Type B pancreatic cell (in vitro differentiated cells): ENCODE data around the gene FXN. TPM values are rescaled to one million over a fixed set of nuclear protein-coding genes. Genes with fewer than 3 reads are reported as not detected.

Source experiments
- DNase-seq: peaks from one replicate; pipeline ENCODE4 v3.0.0; 2021; ENCODE audit warnings: mixed read lengths; ENCODE audit not compliant: unreplicated experiment; ENCODE audit errors: extremely low spot score
- H3K27ac Mint-ChIP-seq: 2 replicates; pipeline ENCODE4 v1.8.0; 2021; ENCODE audit warnings: mild to moderate bottlenecking, mixed read lengths
- H3K27me3 Mint-ChIP-seq: 2 replicates; pipeline ENCODE4 v1.8.0; 2021; ENCODE audit warnings: mixed read lengths
- H3K36me3 Mint-ChIP-seq: 2 replicates; pipeline ENCODE4 v1.8.0; 2021; ENCODE audit warnings: mixed read lengths
- H3K4me1 Mint-ChIP-seq: one replicate; pipeline ENCODE4 v1.8.0; 2021; ENCODE audit warnings: mixed read lengths; ENCODE audit not compliant: unreplicated experiment
- H3K4me3 Mint-ChIP-seq: 2 replicates; pipeline ENCODE4 v1.8.0; 2021; ENCODE audit warnings: mild to moderate bottlenecking, mixed read lengths
- H3K9me3 Mint-ChIP-seq: 2 replicates; pipeline ENCODE4 v1.8.0; 2021; ENCODE audit warnings: mixed read lengths
- CTCF ChIP-seq: fragments of 200-600 bp; sonication (generic); conservative IDR thresholded peaks from 2 replicates; pipeline ENCODE4 v1.5.0; 2021; ENCODE audit warnings: antibody characterized with exemption, mild to moderate bottlenecking
- total RNA-seq: library from RNA; stranded (reverse); gene quantifications from 2 replicates; pipeline ENCODE4 v1.2.1, GENCODE V29; 2021; ENCODE audit warnings: low replicate concordance

FXN gene
- total RNA-seq, 1 donor from 2014 or later = 22.0 TPM

DNA sequence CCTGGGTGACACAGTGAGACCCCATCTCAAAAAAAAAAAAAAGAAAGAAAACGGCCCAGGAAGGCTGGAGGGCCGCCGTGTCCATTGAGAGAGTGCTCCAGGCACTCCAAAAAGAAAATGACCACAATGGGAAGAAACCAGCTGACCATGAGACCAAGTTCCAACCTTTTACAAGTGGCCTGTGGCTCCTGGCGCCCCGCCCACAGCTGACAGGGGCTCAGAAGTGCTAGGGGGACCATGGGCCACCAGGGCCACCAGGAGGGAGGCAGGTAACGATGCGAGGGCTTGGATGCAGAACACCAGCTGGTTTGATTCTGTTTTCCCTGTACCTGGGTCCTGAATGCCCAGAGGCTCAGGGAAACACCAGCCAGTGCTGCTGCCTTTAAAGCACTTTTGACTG, 34.6 kb downstream of the FXN start:
- Mint-ChIP-seq H3K27me3 (no peaks in the 10 kb centered on the region), H3K36me3 (peaks cover 12% of the 10 kb centered on the region), H3K27ac (no peak overlapping the region), H3K4me3 (no peak overlapping the region), H3K9me3 (no peaks in the 10 kb centered on the region), H3K4me1 (no peaks in the 10 kb centered on the region)
- no peak for DNase-seq
- TF ChIP-seq CTCF = no peak

DNA sequence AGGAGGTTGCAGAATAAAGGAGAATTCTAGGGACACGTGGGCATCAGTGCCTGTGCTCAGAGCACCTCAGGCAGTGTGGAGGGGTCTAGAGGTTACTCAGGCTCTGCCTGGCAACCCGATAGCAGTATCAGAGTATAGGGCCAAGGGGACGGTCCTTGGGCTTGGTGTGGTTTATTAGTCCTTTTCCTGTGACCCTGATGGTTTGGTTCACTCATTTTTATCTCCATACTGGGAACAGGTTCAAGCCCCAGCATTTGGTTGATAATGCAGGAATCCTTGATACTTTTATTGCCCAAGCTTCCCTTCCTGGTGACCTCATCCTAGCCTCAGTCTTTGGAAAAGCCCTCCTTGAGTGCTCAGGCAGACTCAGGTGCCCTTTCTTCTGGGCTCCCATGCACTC, 35.5 kb downstream of the FXN start:
- TF ChIP-seq CTCF = no peak
- Mint-ChIP-seq H3K27me3 (no peaks in the 10 kb centered on the region), H3K27ac (no peak overlapping the region), H3K4me3 (no peak overlapping the region), H3K4me1 (no peaks in the 10 kb centered on the region), H3K9me3 (no peaks in the 10 kb centered on the region), H3K36me3 (peaks cover 12% of the 10 kb centered on the region)
- no peak for DNase-seq

- TF ChIP-seq CTCF = no peak
- no peaks in the 10 kb centered on the region for H3K9me3 Mint-ChIP-seq
- H3K36me3 Mint-ChIP-seq = peaks cover 7% of the 10 kb centered on the region
- H3K4me3 Mint-ChIP-seq = no peak overlapping the region
- no peak for DNase-seq
- no peaks in the 10 kb centered on the region for H3K4me1 Mint-ChIP-seq
- H3K27me3 Mint-ChIP-seq = no peaks in the 10 kb centered on the region
- H3K27ac Mint-ChIP-seq = peak overlapping the region; percentile 19
Observed at GRCh38 chr9:69073103-69073502, 37.6 kb downstream of the FXN start.

GRCh38 chr9:69074801-69075200, 39.2 kb downstream of the FXN start:
- no peak for TF ChIP-seq CTCF
- H3K27me3 Mint-ChIP-seq = no peaks in the 10 kb centered on the region
- no peak for DNase-seq
- no peak overlapping the region for H3K27ac Mint-ChIP-seq
- no peaks in the 10 kb centered on the region for H3K9me3 Mint-ChIP-seq
- peaks cover 7% of the 10 kb centered on the region for H3K36me3 Mint-ChIP-seq
- no peaks in the 10 kb centered on the region for H3K4me1 Mint-ChIP-seq
- no peak overlapping the region for H3K4me3 Mint-ChIP-seq

- Mint-ChIP-seq H3K9me3 (peaks cover 7% of the 10 kb centered on the region), H3K4me3 (no peak overlapping the region), H3K4me1 (no peaks in the 10 kb centered on the region), H3K27me3 (no peaks in the 10 kb centered on the region), H3K27ac (no peak overlapping the region), H3K36me3 (peaks cover 10% of the 10 kb centered on the region)
- TF ChIP-seq CTCF = no peak
- DNase-seq = no peak
Observed at GRCh38 chr9:69076550-69076949, 41.0 kb downstream of the FXN start.

GRCh38 chr9:69078069-69078468, 42.5 kb downstream of the FXN start:
- Mint-ChIP-seq H3K4me3 (no peak overlapping the region), H3K4me1 (no peaks in the 10 kb centered on the region), H3K9me3 (peaks cover 8% of the 10 kb centered on the region), H3K27ac (no peak overlapping the region), H3K27me3 (no peaks in the 10 kb centered on the region), H3K36me3 (peaks cover 8% of the 10 kb centered on the region)
- DNase-seq = no peak
- TF ChIP-seq CTCF = no peak
